ENCODE measurements around the gene BCL10.

BCL10 gene

DNA sequence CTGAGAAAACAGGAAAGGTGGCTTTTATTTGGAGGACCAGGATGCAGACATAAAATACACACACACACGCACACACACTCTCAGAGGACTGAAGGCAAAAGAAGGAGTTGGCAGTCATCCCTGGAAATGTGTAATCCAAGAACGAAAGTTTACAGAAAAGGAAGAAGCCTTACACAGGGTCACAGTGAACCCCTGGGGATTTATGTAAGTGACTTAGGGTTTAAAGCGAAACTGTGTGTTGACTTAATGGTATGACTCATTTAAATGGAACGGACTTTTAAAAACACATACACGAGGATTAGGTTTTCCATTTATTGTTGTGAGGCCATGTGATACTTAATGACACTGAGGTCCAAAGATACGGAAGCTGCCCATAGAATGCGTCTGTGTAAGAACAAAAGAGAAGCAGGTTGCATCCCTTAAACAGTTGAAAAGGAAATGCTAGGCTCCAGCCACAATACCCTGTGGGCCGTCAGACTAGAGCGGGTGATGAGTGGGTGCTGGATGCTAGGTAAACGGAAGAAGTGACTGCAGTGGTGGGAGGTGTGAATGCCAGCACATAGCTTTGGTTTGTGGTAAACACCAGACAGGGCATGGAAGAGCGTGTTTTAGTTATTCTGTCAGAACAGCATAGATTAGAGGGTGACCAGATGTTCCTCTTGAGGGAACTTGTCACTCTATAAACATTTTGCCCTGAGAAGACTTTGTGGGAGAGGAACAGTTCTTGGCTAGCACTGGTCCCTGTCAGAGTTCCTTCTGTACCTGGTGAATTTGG, 21.6 kb upstream of the BCL10 start:
- no peak for DNase-seq

GRCh38 chr1:85297538-85297854, 21.1 kb upstream of the BCL10 start:
- no peak for DNase-seq

DNA sequence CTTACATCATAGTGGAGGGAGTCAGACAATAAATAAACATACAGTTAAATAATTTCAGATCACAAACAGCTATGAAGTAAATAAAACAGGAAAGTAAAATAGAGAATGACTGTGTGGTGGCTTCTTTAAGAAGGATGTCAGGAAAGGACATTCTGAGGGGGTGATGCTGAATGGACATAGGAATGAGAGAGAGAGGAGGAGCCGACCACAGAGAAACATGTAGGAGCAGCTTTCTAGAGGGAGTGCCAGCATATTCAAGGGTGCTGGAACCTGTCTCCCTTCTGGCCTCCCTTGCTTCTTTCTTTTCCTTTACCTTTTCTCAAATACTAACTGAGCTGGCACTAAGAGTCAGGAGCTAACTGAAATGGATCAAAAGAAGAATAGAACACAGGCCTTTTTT, 20.5 kb upstream of the BCL10 start:
- DNase-seq: no peak

DNA sequence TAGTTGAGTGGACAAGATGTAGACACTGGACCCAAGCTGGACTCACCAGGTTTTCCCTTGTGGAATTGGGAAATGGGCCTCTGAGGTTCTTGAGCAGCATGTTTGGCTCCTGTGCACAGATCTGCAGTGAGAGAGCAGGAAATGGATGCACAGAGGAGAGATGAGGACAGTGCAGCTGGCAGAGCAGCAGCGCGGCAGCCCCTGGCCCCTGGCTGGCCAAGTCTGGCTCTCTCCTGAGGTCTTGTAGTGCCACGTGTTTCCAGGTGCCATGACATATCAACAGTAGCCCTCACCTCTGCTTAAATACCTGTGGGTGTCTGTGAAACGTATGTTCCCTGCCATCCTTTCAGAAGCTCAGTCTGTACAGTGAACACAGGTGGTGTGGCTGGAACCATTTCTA, 19.2 kb upstream of the BCL10 start:
- no peak for DNase-seq

- no peak for DNase-seq
Measured at GRCh38 chr1:85295006-85295431, 18.6 kb upstream of the BCL10 start.

GRCh38 chr1:85290826-85291225, 14.4 kb upstream of the BCL10 start:
- DNase-seq: no peak

GRCh38 chr1:85289848-85290335, 13.5 kb upstream of the BCL10 start:
- DNase-seq: no peak

DNA sequence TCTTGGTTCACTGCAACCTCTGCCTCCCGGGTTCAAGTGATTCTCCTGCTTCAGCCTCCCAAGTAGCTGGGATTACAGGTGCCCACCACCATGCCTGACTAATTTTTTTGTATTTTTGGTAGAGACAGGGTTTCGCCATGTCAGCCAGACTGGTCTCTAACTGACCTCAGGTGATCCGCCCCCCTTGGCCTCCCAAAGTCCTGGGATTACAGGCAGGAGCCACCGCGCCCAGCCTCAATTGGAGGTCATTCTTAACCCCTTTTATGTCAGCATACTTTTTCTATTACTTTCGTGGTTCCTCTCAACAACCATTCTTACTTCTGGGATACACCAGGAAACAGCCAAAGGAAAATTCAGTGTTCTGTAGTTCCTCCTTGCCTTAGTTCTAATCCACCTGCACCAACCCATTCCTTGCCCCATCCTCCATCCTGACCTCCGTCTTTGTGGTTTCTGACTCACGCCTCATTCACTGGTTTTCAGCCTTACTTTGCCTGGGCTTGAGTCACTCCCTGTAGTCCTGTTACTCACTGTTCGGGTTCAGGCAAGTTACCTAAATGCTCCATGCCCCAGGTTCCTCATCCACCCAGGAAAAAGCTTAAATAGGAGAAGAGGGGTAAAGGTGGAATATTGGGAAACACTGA, 12.9 kb upstream of the BCL10 start:
- no peak for DNase-seq

DNA sequence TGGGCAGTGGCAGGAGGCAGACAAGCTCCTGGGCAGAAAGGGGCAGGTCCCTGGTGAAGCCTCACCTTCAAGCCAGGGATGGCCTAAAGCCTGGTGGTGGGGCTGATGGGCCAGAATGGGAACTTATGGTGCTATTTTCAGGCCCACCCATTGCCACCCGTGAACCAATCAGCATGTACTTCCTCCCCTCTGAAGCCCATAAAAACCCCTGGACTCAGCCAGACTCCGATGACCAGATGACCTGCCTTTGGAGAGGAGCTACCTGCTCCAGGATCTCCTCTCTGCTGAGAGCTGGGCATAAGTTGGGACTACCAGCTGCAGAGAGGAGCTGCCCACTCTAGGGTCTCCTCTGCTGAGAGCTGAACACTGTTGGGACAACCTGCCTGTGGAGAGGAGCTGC, 7.8 kb upstream of the BCL10 start:
- no peak for DNase-seq

- no peak for DNase-seq
Measured at GRCh38 chr1:85283475-85284199, 7.2 kb upstream of the BCL10 start.

- DNase-seq: no peak
Measured at GRCh38 chr1:85282424-85282823, 6.0 kb upstream of the BCL10 start.

GRCh38 chr1:85280636-85281035, 4.2 kb upstream of the BCL10 start:
- no peak for DNase-seq

- DNase-seq: no peak
Measured at GRCh38 chr1:85279458-85280080, 3.1 kb upstream of the BCL10 start.

- DNase-seq: no peak
Measured at GRCh38 chr1:85278853-85279314, 2.5 kb upstream of the BCL10 start.

DNA sequence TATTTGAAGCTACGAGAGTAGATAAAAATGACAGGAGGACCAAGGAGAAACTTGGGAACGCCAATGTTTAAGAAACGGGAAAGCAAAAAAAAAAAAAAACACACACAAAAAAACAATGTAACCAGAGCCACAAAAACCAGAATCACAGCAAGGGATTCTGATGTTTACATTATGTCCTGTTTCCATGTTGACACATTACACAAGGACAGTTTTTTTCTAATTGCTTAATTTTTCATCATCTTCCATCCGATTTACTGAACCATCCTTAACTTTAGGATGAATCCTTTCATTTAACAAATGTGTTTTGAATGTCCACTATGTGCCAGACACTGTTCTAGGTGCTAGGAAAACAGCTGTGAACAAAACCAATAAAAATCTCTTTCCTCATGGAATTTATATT, 1.4 kb upstream of the BCL10 start:
- no peak for DNase-seq

DNA sequence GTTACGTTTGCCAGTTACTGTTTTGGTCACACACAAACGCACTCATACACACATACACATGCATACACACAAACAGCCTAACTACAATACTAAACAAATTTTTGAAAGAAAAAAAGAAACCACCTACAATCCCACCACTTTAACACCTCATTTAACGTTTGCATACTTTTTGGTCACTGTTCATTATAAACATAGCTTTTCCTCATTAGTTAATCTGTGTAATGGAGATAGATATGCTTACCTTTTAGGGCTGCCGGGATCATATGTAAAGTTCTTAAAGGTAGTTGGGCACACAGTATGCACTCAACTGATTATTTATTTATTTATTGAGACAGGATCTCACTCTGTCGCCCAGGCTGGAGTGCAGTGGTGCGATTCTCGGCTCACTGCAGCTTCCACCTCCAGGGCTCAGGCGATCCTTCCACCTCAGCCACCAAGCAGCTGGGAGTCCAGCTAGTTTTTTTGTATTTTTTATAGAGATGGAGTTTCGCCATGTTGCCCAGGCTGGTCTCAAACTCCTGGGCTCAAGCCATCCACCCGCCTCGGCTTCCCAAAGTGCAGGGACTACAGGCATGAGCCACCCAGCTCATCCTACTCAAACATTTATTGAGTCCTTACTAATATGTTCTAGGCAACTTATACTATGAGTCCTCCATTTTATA, 677 bp upstream of the BCL10 start:
- DNase-seq: no peak

DNA sequence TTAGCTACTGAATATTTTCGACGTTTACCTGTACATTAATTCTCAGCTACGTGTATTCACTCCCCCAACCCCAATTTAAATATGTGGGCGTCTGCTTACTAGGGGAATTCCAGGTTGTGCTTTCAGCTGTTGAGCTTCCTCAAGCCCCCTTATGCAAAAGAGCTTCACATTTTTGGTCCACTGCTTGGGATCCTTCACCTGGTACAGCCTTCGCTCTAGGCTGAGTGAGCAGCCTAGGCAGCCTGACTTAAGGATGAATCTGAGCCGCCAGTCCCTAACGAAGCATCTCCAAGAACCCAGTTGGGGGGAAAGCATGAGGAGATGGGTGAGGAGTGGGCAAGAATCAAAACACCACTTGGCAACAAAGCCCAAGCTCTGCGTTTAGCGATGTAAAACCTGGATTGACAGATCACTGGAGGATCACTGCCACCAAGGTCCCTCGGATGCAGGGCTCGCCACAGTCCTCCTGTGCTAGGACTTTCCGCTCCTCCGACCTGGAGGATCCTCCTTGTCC, 674 bp downstream of the BCL10 start:
- no peak for DNase-seq

DNA sequence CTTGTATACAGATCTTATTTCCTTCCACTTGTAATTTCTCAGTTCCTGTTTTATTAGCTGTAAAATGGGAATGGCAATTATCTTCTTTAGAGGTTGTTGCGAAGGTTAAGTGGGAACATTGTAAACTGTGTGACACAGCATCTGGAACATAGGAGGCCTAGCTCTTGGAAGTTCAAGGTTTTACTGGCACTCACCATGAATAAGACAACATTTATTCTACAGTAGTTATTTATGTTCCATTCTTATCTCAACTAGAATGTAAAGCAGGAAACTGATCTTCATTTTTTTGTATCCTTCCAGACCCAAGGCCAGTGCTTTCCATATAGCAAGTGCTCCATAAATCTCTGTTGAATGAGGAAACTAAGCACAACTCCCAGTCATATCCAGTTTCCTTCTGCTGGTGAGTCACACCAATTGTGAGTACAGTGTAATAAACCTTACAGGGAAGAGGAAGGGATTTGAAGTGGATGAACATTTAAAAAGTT, 1.4 kb downstream of the BCL10 start:
- no peak for DNase-seq

DNA sequence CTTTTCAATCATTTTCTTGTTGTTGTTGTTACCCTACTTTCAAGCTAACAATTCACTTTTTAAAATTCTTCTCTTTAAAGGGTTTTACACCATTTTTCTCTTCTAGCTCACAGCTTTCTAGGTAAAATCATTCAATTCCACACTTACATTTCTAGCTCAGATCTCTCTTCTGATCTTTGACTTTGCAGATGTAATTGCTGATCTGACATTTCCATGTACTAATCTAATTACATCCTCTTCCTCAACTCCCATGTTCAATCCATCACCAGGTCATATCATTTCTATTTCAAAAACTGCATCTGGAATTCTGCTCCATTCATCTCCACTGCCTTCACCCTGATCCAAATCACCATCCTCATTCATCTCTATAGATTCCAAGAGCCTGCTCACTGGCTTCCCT, 3.0 kb downstream of the BCL10 start:
- no peak for DNase-seq

DNA sequence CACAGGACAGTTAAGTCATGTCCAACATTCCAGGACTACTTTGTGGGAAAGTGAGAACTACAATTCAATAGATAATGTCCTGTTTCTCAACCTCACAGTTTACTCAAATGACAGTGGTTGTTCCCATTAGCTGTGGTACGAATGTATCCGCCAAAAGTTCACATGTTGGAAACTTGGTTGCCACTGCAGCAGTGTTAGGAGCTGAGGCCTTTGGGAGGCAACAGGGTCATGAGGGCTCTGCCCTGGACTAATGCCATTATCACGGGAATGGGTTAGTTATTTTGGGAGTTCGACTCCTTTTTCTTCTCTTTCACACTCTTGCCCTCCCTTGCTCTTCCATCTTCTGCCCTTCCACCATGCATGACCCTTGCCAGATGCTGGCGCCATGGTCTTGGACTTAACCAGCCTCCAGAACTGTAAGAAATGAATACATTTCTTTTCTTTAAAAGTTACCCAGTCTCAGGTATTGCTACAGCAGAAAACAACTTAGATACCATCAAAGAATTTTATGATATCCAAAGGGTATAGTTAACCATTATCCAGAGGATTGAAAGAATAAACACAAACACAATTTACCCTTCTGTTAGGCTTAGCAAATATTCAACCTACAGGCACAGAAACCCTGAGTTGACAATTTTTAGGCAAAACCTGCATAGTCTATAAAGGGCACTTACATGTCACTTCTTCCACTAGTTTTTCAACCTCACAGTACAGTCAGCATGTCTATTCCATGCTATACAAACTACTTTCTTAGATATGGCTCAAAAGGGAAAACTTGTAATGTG, 7.4 kb downstream of the BCL10 start:
- DNase-seq: no peak

DNA sequence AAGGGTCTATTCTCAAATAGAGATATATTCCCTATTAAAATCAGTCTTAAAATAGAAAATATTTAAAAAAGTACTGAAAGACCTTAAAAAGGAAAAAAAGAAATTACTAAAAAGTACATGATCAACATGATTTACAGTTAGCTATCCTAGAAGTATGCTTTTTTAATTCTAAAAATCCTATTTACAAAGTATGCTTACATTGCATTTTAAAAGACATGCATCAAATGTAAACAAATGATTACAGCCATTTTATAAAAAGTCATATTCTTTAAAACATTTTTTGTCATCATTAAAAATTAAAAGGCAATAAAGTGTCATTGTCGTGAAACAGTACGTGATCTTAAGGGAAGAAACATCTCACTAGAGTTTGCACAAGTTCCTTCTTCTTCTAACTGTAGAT, 9.1 kb downstream of the BCL10 start:
- no peak for DNase-seq

DNA sequence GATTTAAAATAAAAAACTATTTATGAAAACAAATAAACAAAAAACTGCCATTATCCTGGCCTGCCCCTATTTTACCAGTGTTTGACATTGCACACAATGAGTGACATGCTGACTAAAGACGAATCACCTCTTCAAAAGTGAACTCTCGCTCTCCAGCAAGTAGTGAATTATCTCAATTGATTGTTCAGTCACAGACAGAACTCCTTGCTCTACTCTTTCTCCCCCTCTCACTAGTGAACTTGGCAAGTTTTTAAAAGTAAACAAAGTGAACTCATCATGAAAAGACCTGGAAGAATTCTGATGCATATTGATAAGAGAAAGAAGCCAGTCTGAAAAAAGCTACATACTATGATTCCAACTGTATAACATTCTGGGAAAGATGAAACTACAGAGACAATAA, 12.3 kb downstream of the BCL10 start:
- no peak for DNase-seq

Data from NCI-H187 treated with DMSO at 0.1 percent for 48 hours (cell line).